Neural cell (in vitro differentiated cells): ENCODE data around the gene ARHGAP25. TPM values are rescaled to one million over a fixed set of nuclear protein-coding genes. Genes with fewer than 3 reads are reported as not detected.

ENCODE experiments used
- H2AFZ ChIP-seq: fragments of 200-600, 300-800 bp; sonication (generic), shearing (Covaris generic); 2 replicates; pipeline ENCODE4 v1.6.0; 2014; ENCODE audit warnings: low read depth, mild to moderate bottlenecking, antibody characterized with exemption, low read length, moderate library complexity
- H3F3A ChIP-seq: fragments of 200-600 bp; shearing (Covaris generic); 2 replicates; pipeline ENCODE4 v1.6.1; 2016; ENCODE audit warnings: mild to moderate bottlenecking, moderate library complexity, mixed read lengths, antibody characterized with exemption, low read length; ENCODE audit not compliant: insufficient read depth, poor library complexity, severe bottlenecking
- H3K27ac ChIP-seq: fragments of 200-600, 300-800 bp; sonication (generic), shearing (Covaris generic); 2 replicates; pipeline ENCODE4 v1.5.1; 2014; ENCODE audit warnings: mild to moderate bottlenecking, low read length, moderate library complexity
- H3K27me3 ChIP-seq: fragments of 300-800, 200-600 bp; sonication (generic), shearing (Covaris generic); 2 replicates; pipeline ENCODE4 v1.6.0; 2014; ENCODE audit warnings: mild to moderate bottlenecking, low read depth, low read length, moderate library complexity; ENCODE audit not compliant: insufficient read depth
- H3K36me3 ChIP-seq: fragments of 300-800, 200-600 bp; sonication (generic), shearing (Covaris generic); 2 replicates; pipeline ENCODE4 v1.5.1; 2014; ENCODE audit warnings: mild to moderate bottlenecking, antibody characterized with exemption, low read length, moderate library complexity; ENCODE audit not compliant: insufficient read depth
- H3K4me2 ChIP-seq: fragments of 300-800, 200-600 bp; sonication (generic), shearing (Covaris generic); 2 replicates; pipeline ENCODE4 v1.6.0; 2014; ENCODE audit warnings: mild to moderate bottlenecking, low read length
- H3K4me3 ChIP-seq: fragments of 300-800, 200-600 bp; sonication (generic), shearing (Covaris generic); 2 replicates; pipeline ENCODE4 v1.5.1; 2014; ENCODE audit warnings: mild to moderate bottlenecking, low read length, moderate library complexity
- H3K79me2 ChIP-seq: fragments of 200-600 bp; shearing (Covaris generic); replicated peaks from 2 replicates; pipeline ENCODE4 v1.6.0; 2014; ENCODE audit warnings: mild to moderate bottlenecking, low read length, moderate library complexity; ENCODE audit not compliant: insufficient read depth
- H3K9ac ChIP-seq: fragments of 300-800, 200-600 bp; sonication (generic), shearing (Covaris generic); 2 replicates; pipeline ENCODE4 v1.6.1; 2016; ENCODE audit warnings: mild to moderate bottlenecking, low read length, mixed read lengths
- H3K9me2 ChIP-seq: fragments of 200-600 bp; shearing (Covaris generic); 2 replicates; pipeline ENCODE4 v1.6.1; 2016; ENCODE audit warnings: mild to moderate bottlenecking, low read length, mixed read lengths; ENCODE audit not compliant: insufficient read depth
- H3K9me3 ChIP-seq: fragments of 200-600, 300-800 bp; sonication (generic), shearing (Covaris generic); 2 replicates; pipeline ENCODE4 v1.6.1; 2016; ENCODE audit warnings: mild to moderate bottlenecking, mixed run types, low read length, moderate library complexity, mixed read lengths
- H4K20me1 ChIP-seq: fragments of 200-600 bp; shearing (Covaris generic); 2 replicates; pipeline ENCODE4 v1.6.1; 2016; ENCODE audit warnings: mild to moderate bottlenecking, mixed run types; ENCODE audit not compliant: insufficient read depth
- CTCF ChIP-seq: fragments of 450-650 bp; IDR thresholded peaks from 2 replicates; pipeline ENCODE4 v1.5.1; 2014; ENCODE audit warnings: antibody characterized with exemption, mild to moderate bottlenecking, moderate library complexity; ENCODE audit not compliant: poor library complexity, severe bottlenecking
- EP300 ChIP-seq: fragments of 450-650 bp; conservative IDR thresholded peaks from 2 replicates; pipeline ENCODE4 v1.6.1; 2014; ENCODE audit warnings: antibody characterized with exemption, mild to moderate bottlenecking, moderate library complexity; ENCODE audit not compliant: poor library complexity, severe bottlenecking
- EZH2 ChIP-seq: fragments of 200-600, 300-800 bp; shearing (Covaris generic), sonication (generic); IDR thresholded peaks from 2 replicates; pipeline ENCODE4 v1.6.1; 2014; ENCODE audit warnings: antibody characterized with exemption, low read length, borderline replicate concordance, mild to moderate bottlenecking; ENCODE audit not compliant: insufficient read depth, poor library complexity, severe bottlenecking
- MXI1 ChIP-seq: fragments of 450-650 bp; conservative IDR thresholded peaks from 2 replicates; pipeline ENCODE4 v1.6.1; 2014; ENCODE audit warnings: antibody characterized with exemption, mild to moderate bottlenecking; ENCODE audit not compliant: poor library complexity, severe bottlenecking
- POLR2AphosphoS5 ChIP-seq: IDR thresholded peaks from 2 replicates; pipeline ENCODE4 v1.6.1; 2012
- RAD21 ChIP-seq: fragments of 450-650 bp; conservative IDR thresholded peaks from 2 replicates; pipeline ENCODE4 v1.6.1; 2014; ENCODE audit warnings: antibody characterized with exemption, mild to moderate bottlenecking, moderate library complexity
- REST ChIP-seq: IDR thresholded peaks from 2 replicates; pipeline ENCODE4 v1.6.1; 2012; ENCODE audit warnings: borderline replicate concordance
- SMC3 ChIP-seq: fragments of 450-650 bp; conservative IDR thresholded peaks from 2 replicates; pipeline ENCODE4 v1.6.1; 2014; ENCODE audit warnings: antibody characterized with exemption, mild to moderate bottlenecking, moderate library complexity; ENCODE audit not compliant: poor library complexity
- TAF1 ChIP-seq: IDR thresholded peaks from 2 replicates; pipeline ENCODE4 v1.6.1; 2012; ENCODE audit warnings: low read depth
- polyA plus RNA-seq: library from polyadenylated mRNA; depleted of rRNA; stranded (reverse); fragments of >200 nt; gene quantifications from 2 replicates; pipeline ENCODE4 v1.2.3, GENCODE V29; 2014

The ARHGAP25 gene
- polyA plus RNA-seq, 1 donor from 2014 or later = not detected

- Histone ChIP-seq H3K79me2 (no peaks in the 10 kb centered on the region), H3F3A (no peaks in the 10 kb centered on the region), H2AFZ (no peak overlapping the region), H3K36me3 (no peaks in the 10 kb centered on the region), H3K27me3 (no peaks in the 10 kb centered on the region), H3K4me3 (no peak overlapping the region), H3K4me2 (no peak overlapping the region), H3K9ac (no peak overlapping the region), H4K20me1 (no peaks in the 10 kb centered on the region), H3K9me3 (no peaks in the 10 kb centered on the region), H3K27ac (no peak overlapping the region), H3K9me2 (no peaks in the 10 kb centered on the region)
- TF ChIP-seq CTCF (no peak), EZH2 (no peak), RAD21 (no peak), MXI1 (no peak), REST (no peak), POLR2AphosphoS5 (no peak), TAF1 (no peak), SMC3 (no peak)
Observed at GRCh38 chr2:68726608-68727367, 7.8 kb upstream of the ARHGAP25 start.

GRCh38 chr2:68727683-68728375 is 6.8 kb upstream of the ARHGAP25 start:
- Histone ChIP-seq H3K9me3 (no peaks in the 10 kb centered on the region), H4K20me1 (no peaks in the 10 kb centered on the region), H3K4me2 (no peak overlapping the region), H3K36me3 (no peaks in the 10 kb centered on the region), H3K9me2 (no peaks in the 10 kb centered on the region), H3F3A (no peaks in the 10 kb centered on the region), H3K79me2 (no peaks in the 10 kb centered on the region), H3K4me3 (no peak overlapping the region), H2AFZ (no peak overlapping the region), H3K27me3 (no peaks in the 10 kb centered on the region), H3K27ac (no peak overlapping the region), H3K9ac (no peak overlapping the region)
- TF ChIP-seq POLR2AphosphoS5 (no peak), SMC3 (no peak), CTCF (no peak), EZH2 (no peak), MXI1 (no peak), TAF1 (no peak), RAD21 (no peak), EP300 (no peak), REST (no peak)
